Ammon's horn (tissue), 1 donor: Measurements from ENCODE around the gene SCN2B.
A peak's percentile ranks its signal among the peaks of the same experiment; 100 is the strongest.

Experiments used
- DNase-seq: peaks from one replicate; pipeline ENCODE4 v3.0.0-alpha.2; 2016; ENCODE audit warnings: low spot score

Gene SCN2B

DNA sequence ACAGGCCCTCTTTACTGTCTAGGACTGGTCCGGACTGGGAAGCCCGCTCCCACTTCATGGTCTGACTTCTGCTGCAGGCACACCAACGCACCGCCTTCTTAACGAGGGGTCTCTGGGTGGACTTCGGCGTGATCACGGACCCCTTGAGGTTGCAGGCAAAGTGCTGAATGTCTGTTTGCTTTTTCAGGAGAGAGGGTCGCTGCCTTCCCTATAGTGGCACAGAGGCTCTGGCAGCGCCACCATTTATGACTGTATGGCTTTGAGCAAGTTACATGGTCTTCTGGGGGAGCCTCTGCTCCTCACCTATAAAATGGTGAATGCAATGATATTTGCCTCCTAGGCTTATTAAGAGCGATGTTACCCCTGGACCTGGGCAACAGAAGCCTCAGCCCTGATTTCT lies 22.5 kb downstream of the SCN2B start:
- no peak for DNase-seq

DNA sequence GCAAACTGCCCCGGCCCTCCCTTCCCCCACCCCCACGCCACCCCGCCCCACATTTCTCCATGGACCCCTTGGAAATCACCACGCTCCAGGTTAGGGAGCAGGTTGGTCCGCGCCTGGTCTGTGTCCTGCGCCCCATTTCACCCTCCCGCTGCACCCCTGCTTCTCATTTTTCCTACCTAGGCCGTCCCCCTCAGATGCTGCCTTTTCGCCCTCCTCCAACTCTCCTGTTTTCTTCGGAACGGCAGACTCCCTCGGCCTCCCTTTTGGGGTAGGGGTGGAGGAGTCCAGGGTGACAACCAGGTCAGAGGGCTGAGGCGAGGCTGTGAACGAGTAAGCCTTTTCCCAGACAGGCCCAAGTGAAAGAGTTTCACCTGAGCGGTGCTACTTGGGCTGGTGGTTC lies 22.9 kb downstream of the SCN2B start:
- no peak for DNase-seq

DNA sequence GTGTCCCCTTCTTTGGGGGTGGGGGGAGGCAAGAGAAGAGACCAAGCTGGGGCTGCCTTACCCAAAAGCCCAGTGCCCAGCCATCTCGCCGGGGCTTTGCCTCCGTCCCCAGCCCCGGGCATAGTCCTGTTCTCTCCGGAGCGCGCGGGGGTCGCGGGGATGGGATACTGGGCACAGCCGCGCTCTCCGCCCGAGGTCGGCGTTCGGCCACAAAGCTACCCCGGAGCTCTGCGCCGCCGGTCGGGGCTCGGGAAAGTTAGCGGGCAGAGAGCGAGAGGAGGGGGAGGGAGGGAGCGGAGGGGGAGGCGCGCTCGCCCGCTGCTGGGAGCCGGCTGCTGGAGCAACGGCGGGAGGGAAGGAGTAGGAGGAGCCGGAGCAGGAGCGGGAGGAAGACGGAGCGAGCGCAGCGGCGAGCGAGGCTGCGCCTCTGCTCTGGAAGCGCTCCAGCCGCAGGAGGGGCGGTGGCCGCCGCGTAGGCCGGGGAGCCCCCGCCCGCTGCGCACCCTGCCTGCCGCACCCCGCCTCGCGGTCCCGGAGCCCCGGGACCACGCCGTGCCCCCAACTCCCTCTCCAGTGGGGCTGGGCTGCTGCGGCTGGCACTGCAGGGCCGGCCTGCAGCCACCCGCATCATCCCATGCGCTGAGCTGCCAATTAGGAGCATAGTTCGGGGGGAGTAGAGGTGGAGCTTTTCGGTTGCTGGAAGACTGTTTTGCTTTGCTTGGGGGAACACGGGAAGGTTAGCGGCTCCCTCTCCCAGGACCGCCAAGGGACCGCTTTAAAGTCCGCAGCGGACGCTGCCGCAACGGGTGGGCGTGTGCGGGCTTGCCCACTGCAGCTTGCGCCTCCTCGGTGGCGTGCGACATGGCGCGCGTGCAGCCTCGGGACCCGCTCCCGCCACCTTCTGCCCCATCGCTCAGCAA lies 23.6 kb downstream of the SCN2B start, which contains the start of gene SCN4B:
SCN4B (minus strand) TSS at position 272 of the 920 bp plus-strand sequence; CDS start at position 122, 150 bp downstream.
- DNase-seq = peak; percentile 85

DNA sequence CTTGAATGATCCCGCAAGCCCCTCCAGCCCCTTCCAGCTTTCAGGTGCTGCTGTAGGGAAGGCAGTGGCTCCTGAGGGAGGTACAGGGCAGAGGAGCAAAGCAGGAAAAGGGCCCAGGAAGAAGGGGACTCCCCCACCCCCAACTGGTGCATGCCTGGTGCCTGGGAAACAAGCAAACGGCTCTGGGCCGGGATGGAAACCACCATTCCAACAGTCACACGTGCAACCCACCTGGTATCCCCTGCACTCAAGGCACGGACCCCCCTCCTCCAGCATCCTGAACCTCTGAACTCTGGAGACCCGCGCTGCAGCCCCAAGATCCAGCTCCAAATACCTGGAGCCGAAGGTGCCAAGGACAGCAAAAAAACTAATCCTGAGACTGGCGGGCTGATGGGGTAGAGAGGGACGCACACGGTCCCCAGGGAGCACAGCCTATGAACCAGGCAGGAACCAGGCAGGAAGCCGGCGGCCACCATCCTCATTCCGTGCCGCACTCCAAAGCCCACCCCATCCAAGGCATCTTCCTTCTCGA lies 24.4 kb downstream of the SCN2B start:
- DNase-seq = no peak

DNA sequence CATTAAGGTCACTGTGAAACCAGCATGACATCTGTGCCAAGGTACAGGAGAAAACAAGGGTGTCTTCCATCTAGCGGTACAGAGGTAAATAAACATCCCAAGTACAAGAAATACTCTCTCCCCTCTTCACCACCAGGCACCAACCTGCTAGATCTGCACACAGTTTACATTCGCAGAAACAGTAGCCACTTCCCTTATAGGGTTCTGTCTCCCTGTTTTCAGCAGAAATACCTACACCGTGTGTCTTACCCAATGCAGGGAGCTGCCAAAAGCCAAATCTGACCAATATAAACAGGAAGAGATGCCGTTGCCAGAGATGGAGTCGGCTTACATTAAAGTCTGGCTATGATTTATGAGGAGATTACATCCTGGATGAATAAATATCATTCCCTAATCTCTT lies 25.0 kb downstream of the SCN2B start:
- no peak for DNase-seq

DNA sequence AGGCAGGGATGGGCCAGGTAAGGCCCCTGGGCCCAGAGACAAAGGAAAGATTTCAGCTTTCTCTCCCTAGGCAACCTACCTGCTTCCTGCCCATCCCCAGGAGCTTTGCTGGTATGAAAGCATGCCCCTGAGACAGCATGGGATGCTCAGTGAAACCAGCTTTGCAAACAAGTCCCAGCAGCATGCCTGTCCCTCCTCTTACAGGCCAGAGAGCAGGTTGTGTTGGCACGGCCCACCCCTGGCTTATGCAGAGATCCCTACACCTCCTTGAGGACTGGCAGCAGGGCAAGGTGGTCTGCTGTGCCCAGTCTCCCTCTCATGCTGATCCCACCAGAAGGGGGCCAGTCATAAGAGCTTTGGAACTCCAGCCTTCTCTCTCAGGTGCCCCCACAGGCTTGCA lies 26.9 kb downstream of the SCN2B start:
- no peak for DNase-seq

DNA sequence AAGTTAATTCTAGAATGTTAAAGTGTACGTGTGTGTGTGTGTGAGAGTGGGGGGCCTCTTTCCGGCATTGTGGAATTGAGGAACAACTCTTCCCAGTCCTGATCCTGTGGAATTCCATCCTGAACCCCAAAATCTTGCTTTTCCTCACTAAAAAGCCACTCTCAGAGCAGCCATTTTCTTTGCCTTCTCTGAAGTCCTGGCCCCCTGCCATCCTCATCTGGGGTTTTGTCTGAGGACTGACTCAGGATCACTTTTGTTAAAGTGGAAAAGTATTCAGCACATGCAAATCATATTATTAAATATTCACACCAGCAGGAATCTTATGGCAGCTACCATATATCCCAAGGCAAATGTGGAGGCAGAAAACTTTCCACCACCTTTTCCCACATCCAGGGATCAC lies 27.6 kb downstream of the SCN2B start:
- DNase-seq = no peak

DNA sequence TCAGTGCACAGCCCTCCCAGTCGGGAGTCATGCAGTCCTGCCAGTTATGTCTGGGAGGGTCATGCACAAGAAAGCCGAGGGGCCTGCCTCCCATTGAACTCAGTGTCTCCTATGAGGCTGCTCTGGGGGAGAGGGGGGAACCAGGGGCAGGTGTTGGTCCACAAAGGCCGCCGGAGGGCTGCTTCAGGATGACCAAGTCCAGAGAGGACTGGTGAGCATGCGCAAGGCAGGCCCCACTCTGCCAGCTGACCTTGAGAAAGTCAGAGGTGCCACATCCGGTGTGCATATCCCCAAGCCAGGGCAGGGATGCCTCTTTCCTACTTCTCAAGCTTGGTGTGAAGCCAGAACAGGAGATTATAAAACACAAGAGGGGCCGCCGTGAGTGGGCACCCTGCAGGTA lies 28.2 kb downstream of the SCN2B start:
- no peak for DNase-seq

DNA sequence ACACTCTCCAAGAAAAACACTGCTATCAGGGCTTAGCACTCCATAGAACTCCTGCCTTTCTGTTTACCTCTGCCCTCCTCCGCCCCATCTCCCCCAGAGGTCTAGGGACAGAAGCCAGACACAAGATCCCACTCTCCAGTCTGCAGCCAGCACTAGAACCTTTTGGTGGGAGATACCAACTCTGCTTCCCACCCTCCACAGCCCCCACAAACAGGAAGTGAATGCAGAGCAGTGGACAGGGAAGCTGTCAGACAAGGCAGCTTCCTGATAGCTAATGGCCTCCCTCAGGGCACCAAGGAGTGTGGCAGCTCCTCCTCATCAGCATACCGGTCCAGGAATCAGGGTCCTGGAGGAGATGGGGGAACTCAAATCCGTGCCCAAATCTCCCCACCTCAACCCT lies 28.9 kb downstream of the SCN2B start:
- DNase-seq = no peak

DNA sequence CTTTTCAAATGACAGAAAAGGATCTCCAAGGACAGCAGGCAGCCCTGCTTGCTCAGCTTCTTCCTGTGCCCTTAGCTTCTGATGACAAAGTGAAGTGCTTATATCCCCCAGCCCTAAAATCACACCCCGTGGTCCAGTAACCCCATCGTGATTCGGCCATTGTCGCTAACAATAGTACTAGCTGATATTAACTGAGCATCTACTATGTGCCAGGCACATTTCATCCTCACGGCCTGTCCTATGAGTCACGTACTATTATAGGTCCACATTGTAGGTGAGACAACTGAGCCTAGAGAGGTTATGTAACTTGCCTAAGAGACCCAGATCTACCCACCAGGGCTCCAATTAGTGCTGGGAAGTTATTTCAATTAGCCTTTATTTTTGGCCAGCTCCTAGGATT lies 29.9 kb downstream of the SCN2B start:
- no peak for DNase-seq

DNA sequence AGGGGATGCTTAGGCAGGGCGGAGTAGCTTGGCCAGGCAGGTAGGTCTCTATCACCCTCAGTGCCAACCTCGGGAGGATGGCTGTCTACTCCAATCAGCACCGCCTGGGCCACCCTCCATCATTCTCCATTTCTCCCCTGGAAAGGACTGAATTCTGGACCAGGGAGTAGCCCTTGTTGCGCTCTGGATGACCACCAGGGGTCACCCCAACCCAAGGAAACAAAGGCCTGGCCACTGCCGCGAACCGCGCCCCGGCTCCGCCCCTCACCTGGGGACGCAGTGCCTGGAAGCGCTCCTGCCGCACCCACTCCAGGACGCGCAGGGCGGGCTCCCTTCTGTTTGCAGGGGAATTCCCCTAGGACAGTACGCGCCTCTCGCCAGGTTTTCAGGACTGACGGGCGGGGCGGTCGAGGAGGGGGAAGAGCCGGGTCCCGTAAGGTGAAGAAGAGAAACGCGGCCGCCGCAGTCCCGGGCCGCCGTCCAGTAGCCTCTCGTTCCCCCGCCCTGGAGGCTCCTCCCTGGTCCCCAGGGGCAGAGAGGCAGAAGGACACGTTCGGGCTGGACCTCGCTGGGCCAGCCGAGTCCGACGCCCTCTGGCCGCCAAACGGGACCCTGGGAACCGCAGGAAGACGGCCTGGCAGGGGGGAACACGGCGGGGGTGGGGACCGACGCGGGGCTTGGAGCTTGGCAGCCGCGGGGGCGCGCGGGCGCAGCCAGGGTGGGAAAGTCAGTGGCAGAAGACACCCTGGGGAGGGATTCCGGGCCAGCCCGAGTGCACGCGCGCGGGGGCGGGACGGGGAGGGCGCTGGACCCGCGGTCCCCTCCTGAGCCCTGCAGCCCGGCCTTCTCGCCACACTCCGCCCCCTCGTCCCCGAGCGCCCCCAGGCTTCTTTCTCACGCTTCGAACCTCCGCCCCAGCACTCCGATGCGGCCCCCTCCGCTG lies 30.9 kb downstream of the SCN2B start:
- peak; percentile 85 for DNase-seq

DNA sequence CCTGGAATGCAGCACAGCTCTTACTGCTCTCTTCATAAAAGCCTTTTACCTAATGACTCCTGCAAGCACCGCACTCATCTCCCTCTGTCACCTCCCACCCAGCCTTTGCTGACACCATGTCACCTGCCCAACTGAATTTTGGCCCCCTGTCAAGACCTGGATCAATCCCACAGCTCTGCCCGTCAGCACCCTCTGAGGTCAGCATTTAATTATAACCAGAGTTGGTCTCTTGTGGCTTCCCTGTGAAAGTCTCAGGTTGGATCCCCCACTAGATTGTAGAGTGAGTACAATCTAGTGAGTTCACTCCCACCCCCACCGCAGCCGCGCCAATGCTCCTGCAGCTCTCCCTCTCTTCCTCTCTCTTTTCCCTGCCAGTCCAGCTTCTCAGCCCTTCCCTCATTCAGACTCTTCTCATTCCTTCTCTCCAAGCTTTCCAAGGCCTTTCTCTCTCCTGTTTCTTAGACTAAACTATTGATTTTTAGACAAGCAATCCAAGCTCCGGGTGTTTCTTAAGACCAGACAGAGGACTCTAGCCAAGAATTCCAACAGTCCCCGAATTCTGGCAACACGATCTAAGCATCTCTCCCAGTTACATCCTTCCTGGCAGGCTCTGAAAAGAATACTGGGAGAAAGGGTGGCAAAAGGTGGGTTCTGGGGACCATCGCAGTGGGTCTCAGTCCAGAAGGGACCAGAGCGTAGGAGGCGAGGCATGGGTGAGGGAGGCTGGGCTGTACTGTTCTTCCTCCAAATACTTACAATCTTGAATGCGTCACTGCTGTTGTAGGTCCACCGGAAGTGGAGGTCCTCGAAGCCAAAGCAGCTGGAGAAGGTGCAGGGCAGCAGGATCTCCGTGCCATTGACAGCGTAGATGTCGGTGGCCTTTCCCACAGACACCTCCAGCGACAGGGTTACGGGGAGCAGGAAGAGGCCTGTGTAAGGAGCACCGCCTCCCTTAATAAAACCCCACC lies 31.9 kb downstream of the SCN2B start:
- DNase-seq = no peak

DNA sequence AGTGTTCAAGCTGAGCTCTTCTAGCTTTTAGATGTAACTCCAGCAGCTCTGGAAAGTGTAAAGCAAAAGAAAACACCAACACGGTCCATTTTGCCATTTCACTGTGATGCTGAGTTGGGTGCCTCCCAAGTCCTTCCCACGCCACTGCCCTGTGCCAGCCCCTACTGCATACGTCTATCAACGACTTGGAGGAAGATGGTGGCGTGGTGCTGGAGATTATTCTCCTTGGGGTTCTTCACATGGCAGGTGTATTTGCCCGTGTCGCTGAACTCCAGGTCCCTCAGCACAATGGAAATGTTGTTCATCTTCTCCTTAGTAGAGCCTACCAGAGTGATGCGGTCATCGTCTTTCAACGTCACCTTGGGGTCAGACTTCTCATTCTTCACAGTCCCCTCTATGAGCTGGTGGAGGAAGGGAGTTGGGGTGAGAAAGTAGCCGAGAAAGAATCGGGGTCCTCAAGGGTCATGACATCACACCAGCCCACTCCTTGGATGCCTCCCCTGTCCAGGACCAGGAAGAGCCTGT lies 32.7 kb downstream of the SCN2B start:
- DNase-seq = no peak

DNA sequence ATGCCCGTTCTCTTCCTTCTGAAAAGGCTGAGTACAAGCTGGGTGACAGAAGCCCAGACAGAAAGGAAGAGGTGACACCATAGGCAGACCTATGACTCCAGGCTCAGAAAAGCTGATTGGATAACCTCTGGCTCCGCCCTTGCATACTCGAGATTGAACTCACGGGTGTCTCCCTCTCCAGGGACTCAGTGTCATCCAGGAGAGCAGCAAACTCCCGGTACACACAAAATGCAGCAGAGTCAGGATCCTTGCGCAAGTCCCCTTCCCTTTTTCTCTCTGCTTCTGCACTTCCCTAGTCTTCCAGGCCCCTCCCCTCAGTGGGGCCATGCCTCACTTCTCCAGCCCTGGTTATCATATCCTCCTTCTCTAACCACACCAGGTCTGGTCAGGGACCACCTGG lies 33.6 kb downstream of the SCN2B start:
- peak; percentile 54 for DNase-seq

DNA sequence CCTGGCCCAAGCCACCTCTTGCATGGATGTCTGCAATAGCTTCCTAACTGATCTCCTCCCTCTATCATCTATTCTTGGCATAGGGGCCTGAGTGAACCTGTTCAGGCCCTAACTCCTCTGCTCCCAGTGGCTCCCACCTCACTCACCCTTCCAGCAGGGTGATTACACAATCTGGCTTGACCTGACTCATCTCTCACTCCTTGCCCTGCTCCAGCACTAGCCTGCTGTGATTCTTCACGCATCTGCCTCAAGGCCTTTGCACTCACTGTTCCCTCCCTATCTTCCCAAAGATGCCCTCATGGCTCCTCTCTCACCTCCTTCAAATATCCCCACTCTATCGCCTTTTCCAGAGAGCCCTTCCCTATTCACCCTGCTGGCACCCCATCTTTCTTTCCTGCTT lies 34.4 kb downstream of the SCN2B start:
- no peak for DNase-seq

DNA sequence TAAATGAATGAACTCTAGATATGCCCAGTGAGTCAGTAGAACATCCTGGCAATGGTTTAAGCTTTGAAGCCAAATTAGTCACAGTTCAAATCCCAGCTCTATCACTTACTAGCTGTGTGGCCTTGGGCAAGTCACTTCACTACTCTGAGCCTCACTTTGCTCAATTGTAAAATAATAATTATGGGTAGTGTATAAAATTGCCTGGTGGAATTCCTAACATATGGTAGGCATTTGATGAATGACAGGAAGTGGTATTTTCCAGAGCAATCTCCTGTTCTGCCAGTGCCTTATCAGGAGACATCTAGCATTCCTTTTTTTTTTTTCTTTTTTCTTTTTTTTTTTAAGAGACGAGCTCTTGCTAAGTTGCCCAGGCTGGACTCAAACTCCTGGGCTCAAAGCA lies 36.9 kb downstream of the SCN2B start:
- no peak for DNase-seq

DNA sequence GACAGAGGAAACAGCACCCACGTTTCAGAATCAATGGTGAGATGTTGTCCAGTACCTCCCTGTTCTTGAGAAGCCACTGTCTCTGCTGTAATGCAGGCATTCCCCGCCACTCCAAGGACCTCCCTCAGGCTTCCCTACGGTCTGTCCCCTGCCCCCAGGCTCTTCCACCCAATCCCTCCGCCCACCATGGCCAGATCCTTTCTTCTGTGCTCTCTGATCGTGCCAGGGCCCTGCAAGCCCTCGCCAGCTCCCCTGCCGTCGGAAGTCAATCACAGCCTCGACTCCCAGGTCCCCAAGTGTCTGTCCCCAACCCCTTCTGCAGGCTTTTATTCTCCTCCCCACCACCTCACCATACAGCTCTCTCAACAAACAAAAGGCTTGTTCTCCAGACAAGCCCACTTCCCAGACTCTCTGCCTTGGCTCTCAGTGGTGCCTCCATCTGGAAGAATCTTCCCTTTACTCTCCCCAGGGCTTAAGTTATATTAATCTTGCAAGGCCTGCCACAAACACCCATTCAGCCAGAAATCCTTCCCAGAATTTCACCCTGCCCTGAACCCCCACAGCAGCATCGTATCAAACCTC lies 37.5 kb downstream of the SCN2B start:
- no peak for DNase-seq

DNA sequence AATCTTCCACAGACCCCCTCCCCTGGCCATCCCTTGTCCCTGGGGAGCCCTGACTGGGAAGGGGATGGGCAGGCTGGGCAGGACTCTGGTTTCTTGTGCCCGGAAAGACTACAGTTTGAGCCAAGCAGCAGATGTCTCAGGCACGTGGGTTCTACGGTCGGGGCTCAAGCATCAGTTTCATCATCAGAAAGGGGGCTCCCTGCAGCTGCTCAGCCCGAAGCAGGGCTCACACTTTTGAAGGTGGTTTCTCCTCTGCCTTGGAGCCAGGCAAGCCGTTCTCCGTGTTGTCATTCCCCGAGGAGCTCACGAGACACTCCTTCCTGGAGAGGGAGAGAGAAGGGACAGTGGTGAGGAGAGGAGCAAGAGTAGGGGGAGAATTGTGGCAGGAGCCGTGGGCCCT lies 39.6 kb downstream of the SCN2B start:
- DNase-seq = no peak

DNA sequence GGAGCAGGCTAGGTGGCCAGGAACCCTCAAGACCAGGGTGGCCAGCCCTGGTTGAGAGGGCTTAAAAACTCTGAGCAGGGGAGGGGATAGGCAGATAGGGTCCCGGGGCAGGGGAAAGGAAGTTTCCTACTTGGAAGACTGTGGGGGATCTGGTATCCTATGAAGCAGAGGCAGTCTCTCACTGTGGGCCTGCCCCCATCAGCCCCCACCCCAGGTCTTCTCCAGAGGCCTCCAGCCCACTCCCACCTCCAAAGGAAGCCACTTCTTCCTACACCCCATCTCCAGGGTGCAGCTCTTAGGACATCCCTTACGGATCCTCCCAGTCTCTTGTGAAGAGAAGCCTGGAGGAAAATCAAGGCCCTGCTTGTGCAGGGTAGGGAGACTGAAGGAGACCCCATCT lies 40.1 kb downstream of the SCN2B start:
- no peak for DNase-seq

DNA sequence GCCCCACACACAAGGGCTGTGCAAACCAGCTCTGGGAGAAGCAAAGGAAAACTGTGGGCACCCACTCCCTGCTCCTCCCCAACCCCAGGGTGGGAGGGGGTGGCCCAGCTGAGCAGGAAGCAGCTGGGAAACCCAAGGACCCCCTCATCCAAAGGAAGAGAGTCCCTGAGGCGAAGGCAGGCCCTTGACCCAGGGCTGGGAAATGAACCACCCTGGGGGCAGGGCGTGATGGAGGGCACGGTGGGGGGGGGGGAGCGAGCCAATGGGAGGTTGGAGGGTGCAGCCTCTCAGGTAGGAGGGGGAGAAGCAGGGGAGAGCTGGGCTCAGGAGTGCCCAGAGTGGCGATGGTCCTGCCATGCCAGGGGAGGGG lies 40.7 kb downstream of the SCN2B start:
- no peak for DNase-seq
